Measurements from ENCODE around the gene SLC46A1. TPM values are rescaled to one million over a fixed set of nuclear protein-coding genes. Genes with fewer than 3 reads are reported as not detected.

Gene SLC46A1
- total and polyA plus RNA-seq, 2 donors (not counting 1 experiment from before 2014, with no cell fraction given), result 4.6 to 5.1 TPM

DNA sequence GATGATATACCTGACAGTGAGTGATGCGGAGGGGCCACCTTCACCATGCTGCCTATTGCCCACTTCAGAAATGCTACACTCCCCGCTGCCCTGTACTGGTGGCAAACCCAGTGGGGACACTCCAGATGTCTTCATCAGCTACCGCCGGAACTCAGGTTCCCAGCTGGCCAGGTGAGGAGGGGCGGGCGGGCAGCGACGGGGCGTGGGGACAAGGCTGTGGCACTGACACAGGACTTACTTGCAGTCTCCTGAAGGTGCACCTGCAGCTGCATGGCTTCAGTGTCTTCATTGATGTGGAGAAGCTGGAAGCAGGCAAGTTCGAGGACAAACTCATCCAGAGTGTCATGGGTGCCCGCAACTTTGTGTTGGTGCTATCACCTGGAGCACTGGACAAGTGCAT is 17.9 kb downstream of the SLC46A1 start:
- no peaks in the 10 kb centered on the region for H3K27me3 ChIP-seq (ENCODE audit: control insufficient read depth, insufficient read depth, low read length)
- H4K20me1 ChIP-seq (ENCODE audit: control insufficient read depth, extremely low read depth, insufficient read depth, low read length), result no peaks in the 10 kb centered on the region
- H3K36me3 ChIP-seq (ENCODE audit: control insufficient read depth, insufficient read depth, low read length), result peaks cover 4% of the 10 kb centered on the region
- no peaks in the 10 kb centered on the region for H3K9me3 ChIP-seq (ENCODE audit: control insufficient read depth, insufficient read depth, low read depth, low read length)
- no peak overlapping the region for H3K4me3 ChIP-seq (replicated peaks in 1 of 4; ENCODE audit: control extremely low read depth in 1 of 4, insufficient read depth in 1 of 4, low read depth in 3 of 4, low read length in 4 of 4)
- no peaks in the 10 kb centered on the region for H3K4me1 ChIP-seq (ENCODE audit: control insufficient read depth, extremely low read depth, insufficient read depth, low read length)
- no peak for DNase-seq (ENCODE audit: low read depth in 2 of 2)
- no peak overlapping the region for H3K9ac ChIP-seq (ENCODE audit: insufficient read depth, low read length)
- no peak overlapping the region for H3K4me2 ChIP-seq (ENCODE audit: extremely low read depth, insufficient read depth, low read length)
- TF ChIP-seq EZH2 (IDR thresholded peaks at IDR 0.05; ENCODE audit: low read length, missing control alignments) (no peak), CTCF (conservative IDR thresholded peaks at IDR 0.05 in 1 of 2, IDR thresholded peaks at IDR 0.05 in 1 of 2; ENCODE audit: low read depth in 1 of 2, low read length in 2 of 2) (no peak)
- no peak overlapping the region for H3K27ac ChIP-seq (ENCODE audit: insufficient read depth, low read length)
- H2AFZ ChIP-seq (ENCODE audit: low read length), result no peak overlapping the region
- no peaks in the 10 kb centered on the region for H3K79me2 ChIP-seq (ENCODE audit: control insufficient read depth, insufficient read depth, low read length)

DNA sequence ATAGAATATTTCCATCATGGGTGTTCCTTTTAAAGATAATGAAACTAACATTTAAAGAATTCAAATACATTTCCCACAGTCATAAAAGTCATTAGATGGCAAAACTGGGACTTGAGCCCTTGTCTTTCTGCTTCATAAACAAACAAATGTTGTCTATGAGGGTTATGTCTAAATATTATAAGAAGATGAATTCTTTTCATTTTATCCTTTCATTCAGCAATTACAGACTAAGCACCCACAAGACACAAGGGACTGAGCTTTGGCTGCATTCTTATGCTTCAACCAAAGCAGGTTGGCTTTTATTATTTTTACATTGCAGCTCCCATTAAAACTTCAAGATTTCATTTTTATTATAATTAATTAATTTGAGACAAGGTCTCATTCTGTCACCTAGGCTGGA is 19.6 kb downstream of the SLC46A1 start:
- Histone ChIP-seq H3K27me3 (ENCODE audit: control insufficient read depth, insufficient read depth, low read length) (no peaks in the 10 kb centered on the region), H3K79me2 (ENCODE audit: control insufficient read depth, insufficient read depth, low read length) (no peaks in the 10 kb centered on the region), H3K9ac (ENCODE audit: insufficient read depth, low read length) (no peak overlapping the region), H4K20me1 (ENCODE audit: control insufficient read depth, extremely low read depth, insufficient read depth, low read length) (no peaks in the 10 kb centered on the region), H3K4me3 (replicated peaks in 1 of 4; ENCODE audit: control extremely low read depth in 1 of 4, insufficient read depth in 1 of 4, low read depth in 3 of 4, low read length in 4 of 4) (no peak overlapping the region), H3K4me2 (ENCODE audit: extremely low read depth, insufficient read depth, low read length) (no peak overlapping the region), H3K9me3 (ENCODE audit: control insufficient read depth, insufficient read depth, low read depth, low read length) (no peaks in the 10 kb centered on the region), H3K36me3 (ENCODE audit: control insufficient read depth, insufficient read depth, low read length) (peaks cover 4% of the 10 kb centered on the region), H2AFZ (ENCODE audit: low read length) (no peak overlapping the region), H3K27ac (ENCODE audit: insufficient read depth, low read length) (no peak overlapping the region), H3K4me1 (ENCODE audit: control insufficient read depth, extremely low read depth, insufficient read depth, low read length) (no peaks in the 10 kb centered on the region)
- DNase-seq (ENCODE audit: low read depth in 2 of 2), result no peak
- TF ChIP-seq CTCF (conservative IDR thresholded peaks at IDR 0.05 in 1 of 2, IDR thresholded peaks at IDR 0.05 in 1 of 2; ENCODE audit: low read depth in 1 of 2, low read length in 2 of 2) (no peak), EZH2 (IDR thresholded peaks at IDR 0.05; ENCODE audit: low read length, missing control alignments) (no peak)

DNA sequence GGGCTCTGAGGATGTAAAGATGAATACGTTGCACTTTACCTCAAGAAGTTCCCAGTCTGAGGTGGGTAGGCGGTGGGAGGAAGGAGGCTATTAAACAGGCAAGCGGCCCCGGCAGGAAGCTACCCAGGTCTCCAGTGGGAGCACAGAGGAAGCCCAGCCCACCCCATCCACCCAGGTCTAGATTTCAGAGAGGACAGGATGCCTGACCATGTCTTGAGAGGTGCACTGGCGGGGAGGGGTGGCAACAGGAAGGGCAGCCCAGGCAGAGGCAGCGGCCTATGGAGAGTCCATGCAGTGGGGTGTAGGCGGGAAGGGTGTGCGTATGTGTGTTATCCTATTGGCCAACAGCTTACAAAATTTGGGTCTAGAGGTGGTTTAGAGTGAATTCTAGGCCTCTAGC is 20.6 kb downstream of the SLC46A1 start:
- Histone ChIP-seq H3K9me3 (ENCODE audit: control insufficient read depth, insufficient read depth, low read depth, low read length) (no peaks in the 10 kb centered on the region), H3K27ac (ENCODE audit: insufficient read depth, low read length) (no peak overlapping the region), H4K20me1 (ENCODE audit: control insufficient read depth, extremely low read depth, insufficient read depth, low read length) (no peaks in the 10 kb centered on the region), H2AFZ (ENCODE audit: low read length) (no peak overlapping the region), H3K36me3 (ENCODE audit: control insufficient read depth, insufficient read depth, low read length) (peaks cover 4% of the 10 kb centered on the region), H3K4me1 (ENCODE audit: control insufficient read depth, extremely low read depth, insufficient read depth, low read length) (no peaks in the 10 kb centered on the region), H3K79me2 (ENCODE audit: control insufficient read depth, insufficient read depth, low read length) (no peaks in the 10 kb centered on the region), H3K4me2 (ENCODE audit: extremely low read depth, insufficient read depth, low read length) (no peak overlapping the region), H3K4me3 (replicated peaks in 1 of 4; ENCODE audit: control extremely low read depth in 1 of 4, insufficient read depth in 1 of 4, low read depth in 3 of 4, low read length in 4 of 4) (no peak overlapping the region), H3K9ac (ENCODE audit: insufficient read depth, low read length) (no peak overlapping the region), H3K27me3 (ENCODE audit: control insufficient read depth, insufficient read depth, low read length) (no peaks in the 10 kb centered on the region)
- DNase-seq (ENCODE audit: low read depth in 2 of 2), result no peak
- TF ChIP-seq EZH2 (IDR thresholded peaks at IDR 0.05; ENCODE audit: low read length, missing control alignments) (no peak), CTCF (conservative IDR thresholded peaks at IDR 0.05 in 1 of 2, IDR thresholded peaks at IDR 0.05 in 1 of 2; ENCODE audit: low read depth in 1 of 2, low read length in 2 of 2) (no peak)

Measured in fibroblast of lung (primary cell).